HL-60 (cell line): ENCODE results near the gene ACD.

ENCODE experiments used
- CTCF ChIP-seq: IDR thresholded peaks from one replicate; pipeline ENCODE4 v1.5.1; 2011; ENCODE audit warnings: low read length, control low read depth, inconsistent platforms; ENCODE audit not compliant: insufficient read depth
- GABPA ChIP-seq: IDR thresholded peaks from 2 replicates; pipeline ENCODE4 v1.6.1; 2012; ENCODE audit warnings: low read depth
- SPI1 ChIP-seq: IDR thresholded peaks from 2 replicates; pipeline ENCODE4 v1.6.1; 2012; ENCODE audit warnings: low read depth, mild to moderate bottlenecking, borderline replicate concordance
- TF ChIP-seq, protein P1 (sequence below): IDR thresholded peaks from 2 replicates; pipeline ENCODE4 v1.6.1; 2012; ENCODE audit warnings: low read depth; ENCODE audit not compliant: insufficient replicate concordance

- TF ChIP-seq, protein P1, sequence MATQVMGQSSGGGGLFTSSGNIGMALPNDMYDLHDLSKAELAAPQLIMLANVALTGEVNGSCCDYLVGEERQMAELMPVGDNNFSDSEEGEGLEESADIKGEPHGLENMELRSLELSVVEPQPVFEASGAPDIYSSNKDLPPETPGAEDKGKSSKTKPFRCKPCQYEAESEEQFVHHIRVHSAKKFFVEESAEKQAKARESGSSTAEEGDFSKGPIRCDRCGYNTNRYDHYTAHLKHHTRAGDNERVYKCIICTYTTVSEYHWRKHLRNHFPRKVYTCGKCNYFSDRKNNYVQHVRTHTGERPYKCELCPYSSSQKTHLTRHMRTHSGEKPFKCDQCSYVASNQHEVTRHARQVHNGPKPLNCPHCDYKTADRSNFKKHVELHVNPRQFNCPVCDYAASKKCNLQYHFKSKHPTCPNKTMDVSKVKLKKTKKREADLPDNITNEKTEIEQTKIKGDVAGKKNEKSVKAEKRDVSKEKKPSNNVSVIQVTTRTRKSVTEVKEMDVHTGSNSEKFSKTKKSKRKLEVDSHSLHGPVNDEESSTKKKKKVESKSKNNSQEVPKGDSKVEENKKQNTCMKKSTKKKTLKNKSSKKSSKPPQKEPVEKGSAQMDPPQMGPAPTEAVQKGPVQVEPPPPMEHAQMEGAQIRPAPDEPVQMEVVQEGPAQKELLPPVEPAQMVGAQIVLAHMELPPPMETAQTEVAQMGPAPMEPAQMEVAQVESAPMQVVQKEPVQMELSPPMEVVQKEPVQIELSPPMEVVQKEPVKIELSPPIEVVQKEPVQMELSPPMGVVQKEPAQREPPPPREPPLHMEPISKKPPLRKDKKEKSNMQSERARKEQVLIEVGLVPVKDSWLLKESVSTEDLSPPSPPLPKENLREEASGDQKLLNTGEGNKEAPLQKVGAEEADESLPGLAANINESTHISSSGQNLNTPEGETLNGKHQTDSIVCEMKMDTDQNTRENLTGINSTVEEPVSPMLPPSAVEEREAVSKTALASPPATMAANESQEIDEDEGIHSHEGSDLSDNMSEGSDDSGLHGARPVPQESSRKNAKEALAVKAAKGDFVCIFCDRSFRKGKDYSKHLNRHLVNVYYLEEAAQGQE, result no peak
- TF ChIP-seq CTCF (no peak), GABPA (no peak), SPI1 (no peak)
Observed at GRCh38 chr16:67669499-67670101, 9.5 kb upstream of the ACD start.
